ENCODE results near the gene TMEM178B. TPM values are rescaled to one million over a fixed set of nuclear protein-coding genes. Genes with fewer than 3 reads are reported as not detected.

The TMEM178B gene
- polyA plus RNA-seq, 1 donor (not counting 4 experiments of a cell fraction or from before 2014, with no cell fraction given) = not detected

DNA sequence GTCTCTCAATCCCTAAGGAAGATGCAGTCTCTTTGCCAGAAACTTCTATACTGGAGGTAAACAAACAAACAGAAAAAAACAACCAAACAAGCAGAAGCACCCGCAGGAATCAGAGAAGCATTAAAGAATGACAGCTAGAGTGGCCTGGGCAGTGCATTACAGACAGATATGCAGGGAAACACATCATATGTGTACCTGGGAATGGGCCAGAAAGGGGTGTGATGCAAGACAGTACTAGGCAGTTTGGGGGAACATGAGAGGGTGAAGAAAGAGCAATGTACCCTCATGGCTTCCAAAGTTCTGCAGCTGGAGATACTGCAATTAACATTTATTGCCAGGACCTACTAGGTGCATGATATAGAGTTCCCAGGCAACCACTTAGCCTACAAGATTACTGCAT, 177.3 kb downstream of the TMEM178B start:
- no peak for FAIRE-seq
- Histone ChIP-seq H3K27ac (ENCODE audit: control insufficient read depth, insufficient read depth, low read length) (no peak overlapping the region), H2AFZ (ENCODE audit: control insufficient read depth, low read length) (no peak overlapping the region), H3K9me3 (ENCODE audit: control insufficient read depth, low read depth, low read length) (no peaks in the 10 kb centered on the region), H3K4me2 (ENCODE audit: control insufficient read depth, extremely low read depth, insufficient read depth, low read depth, low read length) (no peak overlapping the region), H3K9ac (ENCODE audit: control insufficient read depth, extremely low read depth, insufficient read depth, low read length) (no peak overlapping the region), H3K4me1 (ENCODE audit: control insufficient read depth, extremely low read depth, insufficient read depth, low read length) (no peaks in the 10 kb centered on the region), H3K36me3 (ENCODE audit: control insufficient read depth in 2 of 2, extremely low read depth in 1 of 2, insufficient read depth in 2 of 2, low read length in 2 of 2) (no peaks in the 10 kb centered on the region), H3K9me1 (ENCODE audit: control insufficient read depth, extremely low read depth, insufficient read depth, low read length) (no peaks in the 10 kb centered on the region), H3K27me3 (ENCODE audit: control insufficient read depth, extremely low read depth, insufficient read depth, low read length) (no peaks in the 10 kb centered on the region), H3K4me3 (ENCODE audit: control insufficient read depth in 2 of 3, extremely low read depth in 1 of 3, insufficient read depth in 2 of 3, low read depth in 1 of 3, low read length in 3 of 3) (no peak overlapping the region), H3K79me2 (ENCODE audit: control insufficient read depth, insufficient read depth, low read length) (no peaks in the 10 kb centered on the region), H4K20me1 (ENCODE audit: control insufficient read depth, extremely low read depth, insufficient read depth, low read length) (no peaks in the 10 kb centered on the region)
- dilution Hi-C loops (cut with MboI; ENCODE audit: extremely low pct_ligation_motif_present, low sequenced_read_pairs) = no loop called here
- no peak for DNase-seq (ENCODE audit: low read depth, low spot score)
- no peak for TF ChIP-seq EZH2 (IDR thresholded peaks at IDR 0.05; ENCODE audit: low read length)
- TF ChIP-seq, protein P1, sequence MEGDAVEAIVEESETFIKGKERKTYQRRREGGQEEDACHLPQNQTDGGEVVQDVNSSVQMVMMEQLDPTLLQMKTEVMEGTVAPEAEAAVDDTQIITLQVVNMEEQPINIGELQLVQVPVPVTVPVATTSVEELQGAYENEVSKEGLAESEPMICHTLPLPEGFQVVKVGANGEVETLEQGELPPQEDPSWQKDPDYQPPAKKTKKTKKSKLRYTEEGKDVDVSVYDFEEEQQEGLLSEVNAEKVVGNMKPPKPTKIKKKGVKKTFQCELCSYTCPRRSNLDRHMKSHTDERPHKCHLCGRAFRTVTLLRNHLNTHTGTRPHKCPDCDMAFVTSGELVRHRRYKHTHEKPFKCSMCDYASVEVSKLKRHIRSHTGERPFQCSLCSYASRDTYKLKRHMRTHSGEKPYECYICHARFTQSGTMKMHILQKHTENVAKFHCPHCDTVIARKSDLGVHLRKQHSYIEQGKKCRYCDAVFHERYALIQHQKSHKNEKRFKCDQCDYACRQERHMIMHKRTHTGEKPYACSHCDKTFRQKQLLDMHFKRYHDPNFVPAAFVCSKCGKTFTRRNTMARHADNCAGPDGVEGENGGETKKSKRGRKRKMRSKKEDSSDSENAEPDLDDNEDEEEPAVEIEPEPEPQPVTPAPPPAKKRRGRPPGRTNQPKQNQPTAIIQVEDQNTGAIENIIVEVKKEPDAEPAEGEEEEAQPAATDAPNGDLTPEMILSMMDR (optimal IDR thresholded peaks at IDR 0.05 in 1 of 3, IDR thresholded peaks at IDR 0.05 in 1 of 3, conservative IDR thresholded peaks at IDR 0.05 in 1 of 3; ENCODE audit: extremely low read depth in 1 of 3, insufficient read depth in 2 of 3, low read length in 3 of 3) = no peak

DNA sequence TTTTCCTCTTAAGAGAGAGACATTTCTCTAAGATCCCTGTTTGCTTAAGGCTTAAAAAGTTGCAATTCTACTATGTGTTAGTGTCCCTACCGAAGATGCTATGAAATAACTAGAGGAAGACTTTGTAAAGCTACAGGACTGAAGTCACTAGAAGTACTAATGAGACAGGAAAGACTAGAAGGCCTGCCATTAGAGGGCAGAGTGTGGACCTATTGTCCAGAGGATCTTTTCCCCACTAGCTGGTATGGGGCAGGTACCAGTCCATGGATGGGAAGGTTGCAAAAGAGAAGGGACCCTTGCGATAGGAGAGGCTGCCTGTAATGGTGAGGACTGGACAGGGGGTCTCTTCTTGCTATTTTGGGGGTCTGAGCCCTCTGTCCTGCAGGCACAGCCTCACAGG, 178.1 kb downstream of the TMEM178B start:
- H3K9ac ChIP-seq (ENCODE audit: control insufficient read depth, extremely low read depth, insufficient read depth, low read length) = no peak overlapping the region
- no peaks in the 10 kb centered on the region for H3K36me3 ChIP-seq (ENCODE audit: control insufficient read depth in 2 of 2, extremely low read depth in 1 of 2, insufficient read depth in 2 of 2, low read length in 2 of 2)
- H3K9me1 ChIP-seq (ENCODE audit: control insufficient read depth, extremely low read depth, insufficient read depth, low read length) = no peaks in the 10 kb centered on the region
- no peak for FAIRE-seq
- H3K4me2 ChIP-seq (ENCODE audit: control insufficient read depth, extremely low read depth, insufficient read depth, low read depth, low read length) = no peak overlapping the region
- H3K4me3 ChIP-seq (ENCODE audit: control insufficient read depth in 2 of 3, extremely low read depth in 1 of 3, insufficient read depth in 2 of 3, low read depth in 1 of 3, low read length in 3 of 3) = no peak overlapping the region
- dilution Hi-C loops (cut with MboI; ENCODE audit: extremely low pct_ligation_motif_present, low sequenced_read_pairs) = no loop called here
- TF ChIP-seq, protein P1 (optimal IDR thresholded peaks at IDR 0.05 in 1 of 3, IDR thresholded peaks at IDR 0.05 in 1 of 3, conservative IDR thresholded peaks at IDR 0.05 in 1 of 3; ENCODE audit: extremely low read depth in 1 of 3, insufficient read depth in 2 of 3, low read length in 3 of 3) = peak in 1 of 3 experiments; percentile 2
- TF ChIP-seq EZH2 (IDR thresholded peaks at IDR 0.05; ENCODE audit: low read length) = no peak
- no peak overlapping the region for H3K27ac ChIP-seq (ENCODE audit: control insufficient read depth, insufficient read depth, low read length)
- DNase-seq (ENCODE audit: low read depth, low spot score) = no peak
- no peak overlapping the region for H2AFZ ChIP-seq (ENCODE audit: control insufficient read depth, low read length)
- no peaks in the 10 kb centered on the region for H3K9me3 ChIP-seq (ENCODE audit: control insufficient read depth, low read depth, low read length)
- H4K20me1 ChIP-seq (ENCODE audit: control insufficient read depth, extremely low read depth, insufficient read depth, low read length) = no peaks in the 10 kb centered on the region
- H3K79me2 ChIP-seq (ENCODE audit: control insufficient read depth, insufficient read depth, low read length) = no peaks in the 10 kb centered on the region
- no peaks in the 10 kb centered on the region for H3K4me1 ChIP-seq (ENCODE audit: control insufficient read depth, extremely low read depth, insufficient read depth, low read length)
- no peaks in the 10 kb centered on the region for H3K27me3 ChIP-seq (ENCODE audit: control insufficient read depth, extremely low read depth, insufficient read depth, low read length)
